ENCODE measurements around the gene ITGB4. TPM values are rescaled to one million over a fixed set of nuclear protein-coding genes. Genes with fewer than 3 reads are reported as not detected.

The ITGB4 gene
- polyA plus RNA-seq, 1 of the 3 experiments (the other 2 are of a cell fraction), result 7.0 TPM

DNA sequence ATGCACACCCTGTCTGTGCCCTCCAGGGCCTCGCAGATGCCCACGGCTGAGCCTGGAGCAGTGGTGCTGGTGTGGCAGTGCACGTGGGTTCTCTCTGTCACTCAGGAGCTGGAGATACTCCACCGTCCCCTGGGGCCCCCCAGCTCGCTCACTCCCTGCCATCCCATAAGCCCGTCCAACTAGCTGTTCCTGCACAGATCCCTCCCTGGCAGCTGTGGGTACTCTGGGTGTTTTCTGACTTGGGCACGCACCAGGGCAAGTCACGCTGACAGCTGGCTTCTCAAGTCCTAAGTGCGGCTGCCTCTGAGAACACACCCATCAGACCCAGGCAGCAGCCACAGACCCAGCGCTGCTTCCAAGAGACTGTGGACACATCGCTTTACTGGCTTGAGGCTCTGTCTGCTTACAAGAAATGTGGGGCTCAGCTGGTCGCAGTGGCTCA is 25.4 kb upstream of the ITGB4 start:
- ChIA-PET POLR2A (no interaction called here), CTCF (interaction anchor here (1.2 to 6.9 kb wide), 5 partner anchors 22 to 76 kb away, joined by 3 to 69 read pairs (median 11); partner anchors contain the start of gene SMIM5)
- Histone ChIP-seq H3K9me3 (no peaks in the 10 kb centered on the region), H3K27ac (ENCODE audit: low read depth in 2 of 2, low read length in 1 of 2) (peak overlapping the region; percentile 91 to 99; a peak in 3 of 4 replicates), H3K79me2 (ENCODE audit: insufficient read depth) (peaks cover 69% of the 10 kb centered on the region), H3K27me3 (ENCODE audit: insufficient read depth) (no peaks in the 10 kb centered on the region), H4K20me1 (ENCODE audit: insufficient read depth) (no peaks in the 10 kb centered on the region), H3K9ac (no peak overlapping the region), H3K4me2 (peak overlapping the region; percentile 73; the same call in 1 of the 2 replicates), H3K4me1 (ENCODE audit: control insufficient read depth in 1 of 2, insufficient read depth in 2 of 2, low read depth in 1 of 2, low read length in 1 of 2) (peaks cover 58 to 63% of the 10 kb centered on the region in 2 experiments; a peak in 3 of 4 replicates), H3F3A (replicated peaks; ENCODE audit: insufficient read depth) (peaks cover 64% of the 10 kb centered on the region), H3K9me2 (no peaks in the 10 kb centered on the region), H2AFZ (ENCODE audit: low read depth) (no peak overlapping the region), H3K36me3 (replicated peaks in 1 of 2; ENCODE audit: control insufficient read depth in 1 of 2, insufficient read depth in 2 of 2, low read length in 1 of 2) (peaks cover 24 to 45% of the 10 kb centered on the region in 2 experiments), H3K4me3 (ENCODE audit: low read depth in 2 of 2, low read length in 1 of 2) (no peak overlapping the region)
- no peak for TF ChIP-seq TAF1 (IDR thresholded peaks at IDR 0.05; ENCODE audit: borderline replicate concordance, low read depth, low read length)
- WGBS (ENCODE audit: low lambda C conversion rate), result 97% methylated on average over 9 of the region's 12 CpGs
- DNase-seq, result no peak

DNA sequence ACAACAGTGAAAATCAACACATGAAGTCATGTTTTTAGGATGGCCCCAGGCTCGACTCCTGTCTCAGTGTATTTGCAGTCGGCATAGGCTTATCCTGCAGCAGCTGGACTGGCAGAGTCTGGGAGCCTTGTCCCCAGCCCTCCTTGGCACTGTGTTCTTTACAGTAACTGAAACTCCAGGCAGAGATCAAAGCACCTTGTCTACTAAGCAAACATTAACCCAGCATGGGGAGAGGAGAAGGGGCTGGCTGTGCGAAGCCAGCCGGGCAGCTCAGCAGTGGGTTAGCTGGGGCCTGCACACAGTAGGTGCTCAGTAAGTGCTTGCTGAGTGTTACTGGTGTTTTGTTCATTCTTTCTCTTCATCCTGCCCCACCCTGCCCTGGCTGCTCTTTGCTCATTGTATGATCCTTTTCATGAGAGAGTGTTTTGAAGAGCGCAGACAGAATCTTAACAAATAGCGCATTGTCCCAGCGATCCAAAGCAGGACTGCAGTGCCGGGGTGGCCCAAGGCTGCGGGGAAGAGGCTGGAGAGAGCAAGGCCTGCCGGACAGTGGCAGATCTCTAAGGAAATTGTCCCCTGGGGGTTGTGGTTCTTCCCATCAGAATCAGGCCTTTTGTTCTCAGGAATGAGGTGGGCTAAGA is 23.5 kb upstream of the ITGB4 start:
- H3K27ac ChIP-seq (ENCODE audit: low read depth in 2 of 2, low read length in 1 of 2), result peak overlapping the region in 1 of 2 experiments; percentile 1; a peak in 2 of 4 replicates
- H4K20me1 ChIP-seq (ENCODE audit: insufficient read depth), result no peaks in the 10 kb centered on the region
- H3F3A ChIP-seq (replicated peaks; ENCODE audit: insufficient read depth), result peaks cover 44% of the 10 kb centered on the region
- ChIA-PET POLR2A (no interaction called here), CTCF (interaction anchor here (1.3 to 1.4 kb wide), 2 partner anchors 11 to 23 kb away, joined by 4 to 5 read pairs; no protein-coding TSS in a partner anchor)
- H3K27me3 ChIP-seq (ENCODE audit: insufficient read depth), result no peaks in the 10 kb centered on the region
- no peak overlapping the region for H3K4me2 ChIP-seq
- no peaks in the 10 kb centered on the region for H3K9me2 ChIP-seq
- peaks cover 45 to 51% of the 10 kb centered on the region in 2 experiments; a peak in 3 of 4 replicates for H3K4me1 ChIP-seq (ENCODE audit: control insufficient read depth in 1 of 2, insufficient read depth in 2 of 2, low read depth in 1 of 2, low read length in 1 of 2)
- H3K36me3 ChIP-seq (replicated peaks in 1 of 2; ENCODE audit: control insufficient read depth in 1 of 2, insufficient read depth in 2 of 2, low read length in 1 of 2), result peaks cover 42 to 59% of the 10 kb centered on the region in 2 experiments
- TF ChIP-seq EZH2phosphoT487 (IDR thresholded peaks at IDR 0.05; ENCODE audit: borderline replicate concordance, low read depth) (no peak), RFX5 (IDR thresholded peaks at IDR 0.05; ENCODE audit: low read length) (no peak), MEF2A (IDR thresholded peaks at IDR 0.05; ENCODE audit: borderline replicate concordance, low read depth) (no peak), FOXM1 (IDR thresholded peaks at IDR 0.05; ENCODE audit: low read depth) (no peak), RXRA (IDR thresholded peaks at IDR 0.05; ENCODE audit: borderline replicate concordance, low read depth) (no peak), YY1 (IDR thresholded peaks at IDR 0.05; ENCODE audit: low read depth) (no peak), MXI1 (IDR thresholded peaks at IDR 0.05; ENCODE audit: low read depth, low read length) (no peak), FOXJ3 (CRISPR knock-in tag; IDR thresholded peaks at IDR 0.05) (no peak), TEAD4 (IDR thresholded peaks at IDR 0.05; ENCODE audit: borderline replicate concordance, insufficient read depth) (no peak), TAF1 (IDR thresholded peaks at IDR 0.05; ENCODE audit: borderline replicate concordance, low read depth, low read length) (no peak), RCOR1 (IDR thresholded peaks at IDR 0.05; ENCODE audit: low read length) (no peak), NFIC (IDR thresholded peaks at IDR 0.05; ENCODE audit: borderline replicate concordance) (no peak), GATA2 (CRISPR knock-in tag; IDR thresholded peaks at IDR 0.05) (no peak), GABPA (IDR thresholded peaks at IDR 0.05; ENCODE audit: low read depth) (no peak)
- TF ChIP-seq, protein P1, sequence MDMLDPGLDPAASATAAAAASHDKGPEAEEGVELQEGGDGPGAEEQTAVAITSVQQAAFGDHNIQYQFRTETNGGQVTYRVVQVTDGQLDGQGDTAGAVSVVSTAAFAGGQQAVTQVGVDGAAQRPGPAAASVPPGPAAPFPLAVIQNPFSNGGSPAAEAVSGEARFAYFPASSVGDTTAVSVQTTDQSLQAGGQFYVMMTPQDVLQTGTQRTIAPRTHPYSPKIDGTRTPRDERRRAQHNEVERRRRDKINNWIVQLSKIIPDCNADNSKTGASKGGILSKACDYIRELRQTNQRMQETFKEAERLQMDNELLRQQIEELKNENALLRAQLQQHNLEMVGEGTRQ (IDR thresholded peaks at IDR 0.05; ENCODE audit: borderline replicate concordance, low read depth, low read length), result no peak
- no peak overlapping the region for H3K9ac ChIP-seq
- 91% methylated on average over 10 of the region's 10 CpGs for WGBS (ENCODE audit: low lambda C conversion rate)
- H3K4me3 ChIP-seq (ENCODE audit: low read depth in 2 of 2, low read length in 1 of 2), result no peak overlapping the region
- DNase-seq, result no peak
- H3K79me2 ChIP-seq (ENCODE audit: insufficient read depth), result peaks cover 57% of the 10 kb centered on the region
- H2AFZ ChIP-seq (ENCODE audit: low read depth), result no peak overlapping the region
- no peaks in the 10 kb centered on the region for H3K9me3 ChIP-seq

Measured in SK-N-SH (cell line).